ENCODE results near the gene CLEC1A. TPM values are rescaled to one million over a fixed set of nuclear protein-coding genes. Genes with fewer than 3 reads are reported as not detected.

Gene CLEC1A
- total and polyA plus RNA-seq, 2 donors (not counting 1 experiment from before 2014, with no cell fraction given): 0.08 TPM; not detected in 1

DNA sequence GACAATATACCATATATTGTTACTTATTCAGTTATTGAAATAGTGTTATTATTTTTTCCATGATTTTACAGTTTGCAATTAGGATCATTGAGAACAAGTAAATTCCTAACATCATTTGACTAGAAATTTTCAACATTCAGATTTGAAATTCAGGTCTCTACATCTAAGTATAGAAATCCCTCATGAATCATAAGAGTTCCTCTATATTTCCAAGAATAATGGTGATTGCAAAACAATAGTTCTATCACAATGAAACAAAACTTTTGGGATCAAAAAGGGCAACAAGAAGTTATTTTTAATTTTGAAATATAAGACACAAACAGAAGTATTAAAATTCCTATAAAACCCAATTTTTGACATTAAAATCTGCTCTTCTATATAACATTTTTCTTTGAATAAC, 10.8 kb downstream of the CLEC1A start:
- H3K9me3 ChIP-seq (ENCODE audit: control insufficient read depth, insufficient read depth, low read depth, low read length): no peaks in the 10 kb centered on the region
- TF ChIP-seq, protein P1, sequence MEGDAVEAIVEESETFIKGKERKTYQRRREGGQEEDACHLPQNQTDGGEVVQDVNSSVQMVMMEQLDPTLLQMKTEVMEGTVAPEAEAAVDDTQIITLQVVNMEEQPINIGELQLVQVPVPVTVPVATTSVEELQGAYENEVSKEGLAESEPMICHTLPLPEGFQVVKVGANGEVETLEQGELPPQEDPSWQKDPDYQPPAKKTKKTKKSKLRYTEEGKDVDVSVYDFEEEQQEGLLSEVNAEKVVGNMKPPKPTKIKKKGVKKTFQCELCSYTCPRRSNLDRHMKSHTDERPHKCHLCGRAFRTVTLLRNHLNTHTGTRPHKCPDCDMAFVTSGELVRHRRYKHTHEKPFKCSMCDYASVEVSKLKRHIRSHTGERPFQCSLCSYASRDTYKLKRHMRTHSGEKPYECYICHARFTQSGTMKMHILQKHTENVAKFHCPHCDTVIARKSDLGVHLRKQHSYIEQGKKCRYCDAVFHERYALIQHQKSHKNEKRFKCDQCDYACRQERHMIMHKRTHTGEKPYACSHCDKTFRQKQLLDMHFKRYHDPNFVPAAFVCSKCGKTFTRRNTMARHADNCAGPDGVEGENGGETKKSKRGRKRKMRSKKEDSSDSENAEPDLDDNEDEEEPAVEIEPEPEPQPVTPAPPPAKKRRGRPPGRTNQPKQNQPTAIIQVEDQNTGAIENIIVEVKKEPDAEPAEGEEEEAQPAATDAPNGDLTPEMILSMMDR (conservative IDR thresholded peaks at IDR 0.05 in 1 of 2, IDR thresholded peaks at IDR 0.05 in 1 of 2; ENCODE audit: low read depth in 1 of 2, low read length in 2 of 2): no peak
- TF ChIP-seq EZH2 (IDR thresholded peaks at IDR 0.05; ENCODE audit: low read length, missing control alignments): no peak

DNA sequence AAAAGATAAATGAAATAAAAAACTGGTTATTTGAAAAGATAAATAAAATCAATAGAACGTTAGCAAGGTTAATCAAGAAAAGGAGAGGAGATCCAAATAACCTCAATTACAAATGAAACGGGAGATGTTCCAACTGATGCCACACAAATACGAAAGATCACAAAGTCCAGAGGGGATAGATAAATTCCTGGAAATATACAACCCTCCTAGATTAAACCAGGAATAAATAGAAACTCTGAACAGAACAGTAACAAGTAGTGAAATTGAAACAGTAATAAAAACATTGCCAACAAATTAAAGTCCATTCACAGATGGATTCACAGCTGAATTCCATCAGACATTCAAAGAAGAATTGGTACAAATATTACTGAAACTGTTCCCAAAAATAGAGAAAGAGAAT, 12.4 kb downstream of the CLEC1A start:
- H3K27ac ChIP-seq (ENCODE audit: insufficient read depth, low read length): no peak overlapping the region
- no peaks in the 10 kb centered on the region for H3K9me3 ChIP-seq (ENCODE audit: control insufficient read depth, insufficient read depth, low read depth, low read length)
- H3K4me3 ChIP-seq (replicated peaks in 1 of 4; ENCODE audit: control extremely low read depth in 1 of 4, insufficient read depth in 1 of 4, low read depth in 3 of 4, low read length in 4 of 4): no peak overlapping the region
- H3K79me2 ChIP-seq (ENCODE audit: control insufficient read depth, insufficient read depth, low read length): no peaks in the 10 kb centered on the region
- no peak for TF ChIP-seq EZH2 (IDR thresholded peaks at IDR 0.05; ENCODE audit: low read length, missing control alignments)
- TF ChIP-seq, protein P1 (conservative IDR thresholded peaks at IDR 0.05 in 1 of 2, IDR thresholded peaks at IDR 0.05 in 1 of 2; ENCODE audit: low read depth in 1 of 2, low read length in 2 of 2): no peak
- no peak for DNase-seq (ENCODE audit: low read depth in 2 of 2)
- no peak overlapping the region for H3K4me2 ChIP-seq (ENCODE audit: extremely low read depth, insufficient read depth, low read length)
- H3K9ac ChIP-seq (ENCODE audit: insufficient read depth, low read length): no peak overlapping the region
- no peaks in the 10 kb centered on the region for H4K20me1 ChIP-seq (ENCODE audit: control insufficient read depth, extremely low read depth, insufficient read depth, low read length)
- H3K4me1 ChIP-seq (ENCODE audit: control insufficient read depth, extremely low read depth, insufficient read depth, low read length): no peaks in the 10 kb centered on the region
- H2AFZ ChIP-seq (ENCODE audit: low read length): no peak overlapping the region
- H3K27me3 ChIP-seq (ENCODE audit: control insufficient read depth, insufficient read depth, low read length): no peaks in the 10 kb centered on the region
- no peaks in the 10 kb centered on the region for H3K36me3 ChIP-seq (ENCODE audit: control insufficient read depth, insufficient read depth, low read length)

More for the DNA sequence above, 10.8 kb downstream of the CLEC1A start:
- Histone ChIP-seq H3K4me2 (ENCODE audit: extremely low read depth, insufficient read depth, low read length) (no peak overlapping the region), H3K36me3 (ENCODE audit: control insufficient read depth, insufficient read depth, low read length) (no peaks in the 10 kb centered on the region), H3K27ac (ENCODE audit: insufficient read depth, low read length) (no peak overlapping the region), H2AFZ (ENCODE audit: low read length) (no peak overlapping the region), H3K27me3 (ENCODE audit: control insufficient read depth, insufficient read depth, low read length) (no peaks in the 10 kb centered on the region), H3K79me2 (ENCODE audit: control insufficient read depth, insufficient read depth, low read length) (no peaks in the 10 kb centered on the region), H4K20me1 (ENCODE audit: control insufficient read depth, extremely low read depth, insufficient read depth, low read length) (no peaks in the 10 kb centered on the region), H3K4me1 (ENCODE audit: control insufficient read depth, extremely low read depth, insufficient read depth, low read length) (no peaks in the 10 kb centered on the region), H3K9ac (ENCODE audit: insufficient read depth, low read length) (no peak overlapping the region), H3K4me3 (replicated peaks in 1 of 4; ENCODE audit: control extremely low read depth in 1 of 4, insufficient read depth in 1 of 4, low read depth in 3 of 4, low read length in 4 of 4) (no peak overlapping the region)
- no peak for DNase-seq (ENCODE audit: low read depth in 2 of 2)

DNA sequence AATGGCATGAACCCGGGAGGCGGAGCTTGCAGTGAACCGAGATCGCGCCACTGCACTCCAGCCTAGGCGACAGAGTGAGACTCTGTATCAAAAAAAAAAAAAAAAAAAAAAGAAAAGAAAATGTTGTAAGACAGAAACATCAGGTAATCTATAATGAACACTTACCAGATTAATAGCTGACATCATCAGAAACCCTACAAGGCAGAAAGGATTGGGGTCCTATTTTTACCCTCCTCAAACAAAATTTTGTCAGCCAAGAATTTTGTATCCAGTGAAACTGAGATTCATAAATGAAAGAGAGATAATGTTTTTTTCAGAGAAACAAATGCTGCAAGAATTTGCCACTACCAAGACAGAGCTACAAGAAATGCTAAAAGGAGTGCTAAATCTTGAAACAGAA, 14.1 kb downstream of the CLEC1A start:
- H3K27me3 ChIP-seq (ENCODE audit: control insufficient read depth, insufficient read depth, low read length): no peaks in the 10 kb centered on the region
- TF ChIP-seq, protein P1 (conservative IDR thresholded peaks at IDR 0.05 in 1 of 2, IDR thresholded peaks at IDR 0.05 in 1 of 2; ENCODE audit: low read depth in 1 of 2, low read length in 2 of 2): no peak
- no peak for TF ChIP-seq EZH2 (IDR thresholded peaks at IDR 0.05; ENCODE audit: low read length, missing control alignments)
- DNase-seq (ENCODE audit: low read depth in 2 of 2): no peak
- no peak overlapping the region for H3K27ac ChIP-seq (ENCODE audit: insufficient read depth, low read length)
- no peak overlapping the region for H3K4me3 ChIP-seq (replicated peaks in 1 of 4; ENCODE audit: control extremely low read depth in 1 of 4, insufficient read depth in 1 of 4, low read depth in 3 of 4, low read length in 4 of 4)
- no peak overlapping the region for H3K9ac ChIP-seq (ENCODE audit: insufficient read depth, low read length)
- H3K4me1 ChIP-seq (ENCODE audit: control insufficient read depth, extremely low read depth, insufficient read depth, low read length): no peaks in the 10 kb centered on the region
- no peaks in the 10 kb centered on the region for H4K20me1 ChIP-seq (ENCODE audit: control insufficient read depth, extremely low read depth, insufficient read depth, low read length)
- H3K36me3 ChIP-seq (ENCODE audit: control insufficient read depth, insufficient read depth, low read length): no peaks in the 10 kb centered on the region
- H2AFZ ChIP-seq (ENCODE audit: low read length): no peak overlapping the region
- no peaks in the 10 kb centered on the region for H3K79me2 ChIP-seq (ENCODE audit: control insufficient read depth, insufficient read depth, low read length)
- H3K9me3 ChIP-seq (ENCODE audit: control insufficient read depth, insufficient read depth, low read depth, low read length): no peaks in the 10 kb centered on the region
- H3K4me2 ChIP-seq (ENCODE audit: extremely low read depth, insufficient read depth, low read length): no peak overlapping the region
